Liver (tissue), 9 donors: Measurements from ENCODE around the gene PPP6R3. TPM values are rescaled to one million over a fixed set of nuclear protein-coding genes. Genes with fewer than 3 reads are reported as not detected.
A peak's percentile ranks its signal among the peaks of the same experiment; 100 is the strongest.

Experiments
- DNase-seq: peaks from one replicate; pipeline ENCODE4 v3.0.0-alpha.2; 2017; ENCODE audit warnings: low spot score
- H3K27ac ChIP-seq, 2 donors: one replicate each; pipeline ENCODE4 v1.7.0; 2013; ENCODE audit warnings: inconsistent platforms in 2 of 2, low read length in 2 of 2, control low read depth in 1 of 2, low read depth in 1 of 2, mild to moderate bottlenecking in 1 of 2
- H3K27me3 ChIP-seq, 4 donors: one replicate each; pipeline versions ENCODE4 v1.6.1 to v1.7.0; 2013; ENCODE audit warnings: low read length in 3 of 4, inconsistent platforms in 1 of 4, mild to moderate bottlenecking in 1 of 4, moderate library complexity in 1 of 4; ENCODE audit not compliant: control insufficient read depth in 4 of 4, insufficient read depth in 4 of 4
- H3K36me3 ChIP-seq, 4 donors: one replicate each; pipeline versions ENCODE4 v1.6.1 to v1.7.0; 2013; ENCODE audit warnings: low read length in 3 of 4, mild to moderate bottlenecking in 3 of 4, low read depth in 1 of 4, moderate library complexity in 1 of 4; ENCODE audit not compliant: control insufficient read depth in 4 of 4, insufficient read depth in 3 of 4
- H3K4me1 ChIP-seq, 4 donors: one replicate each; pipeline versions ENCODE4 v1.6.1 to v1.7.0; 2013; ENCODE audit warnings: low read length in 3 of 4, mild to moderate bottlenecking in 3 of 4, moderate library complexity in 1 of 4; ENCODE audit not compliant: control insufficient read depth in 4 of 4, insufficient read depth in 4 of 4
- H3K4me3 ChIP-seq, 3 donors: one replicate each; pipeline versions ENCODE4 v1.6.1 to v1.7.0; 2013; ENCODE audit warnings: low read length in 3 of 3, control low read depth in 1 of 3, low read depth in 1 of 3, mild to moderate bottlenecking in 1 of 3
- H3K9ac ChIP-seq, 2 donors: one replicate each; pipeline ENCODE4 v1.7.0; 2013; ENCODE audit warnings: low read length in 2 of 2, mild to moderate bottlenecking in 2 of 2, moderate library complexity in 2 of 2, control low read depth in 1 of 2, low read depth in 1 of 2
- H3K9me3 ChIP-seq, 4 donors: one replicate each; pipeline versions ENCODE4 v1.6.1 to v1.7.0; 2013; ENCODE audit warnings: low read length in 3 of 4; ENCODE audit not compliant: control insufficient read depth in 4 of 4
- CTCF ChIP-seq: fragments of 150-350 bp; IDR thresholded peaks from 2 replicates; pipeline ENCODE4 v1.5.1; 2017; ENCODE audit warnings: improper control_type of control experiment, low read depth, low read length; ENCODE audit not compliant: missing input control
- EGR1 ChIP-seq, 2 donors: IDR thresholded peaks; 2 replicates each; pipeline ENCODE4 v1.6.1; 2016 to 2018; ENCODE audit warnings: antibody characterized with exemption in 2 of 2, low read depth in 2 of 2
- FOXA1 ChIP-seq: IDR thresholded peaks from 2 replicates; pipeline ENCODE4 v1.6.1; 2016; ENCODE audit warnings: antibody characterized with exemption
- FOXA2 ChIP-seq: IDR thresholded peaks from 2 replicates; pipeline ENCODE4 v1.6.1; 2016; ENCODE audit warnings: antibody characterized with exemption
- GABPA ChIP-seq, 2 donors: IDR thresholded peaks in 1 of 2; conservative IDR thresholded peaks in 1 of 2; 2 replicates each; pipeline ENCODE4 v1.6.1; 2016; ENCODE audit warnings: antibody characterized with exemption in 2 of 2, mild to moderate bottlenecking in 1 of 2, moderate library complexity in 1 of 2
- HNF4A ChIP-seq, 2 donors: conservative IDR thresholded peaks; 2 replicates each; pipeline ENCODE4 v1.6.1; 2016; ENCODE audit warnings: antibody characterized with exemption in 2 of 2, mild to moderate bottlenecking in 2 of 2
- HNF4G ChIP-seq: IDR thresholded peaks from 2 replicates; pipeline ENCODE4 v1.6.1; 2016; ENCODE audit warnings: antibody characterized with exemption
- JUND ChIP-seq, 2 donors: IDR thresholded peaks; 2 replicates each; pipeline ENCODE4 v1.6.1; 2016; ENCODE audit warnings: antibody characterized with exemption in 2 of 2
- MAX ChIP-seq: IDR thresholded peaks from 2 replicates; pipeline ENCODE4 v1.6.1; 2016; ENCODE audit warnings: antibody characterized with exemption
- NR2F2 ChIP-seq: IDR thresholded peaks from 2 replicates; pipeline ENCODE4 v1.6.1; 2016; ENCODE audit warnings: antibody characterized with exemption
- RAD21 ChIP-seq, 2 donors: IDR thresholded peaks; 2 replicates each; pipeline ENCODE4 v1.6.1; 2016; ENCODE audit warnings: antibody characterized with exemption in 2 of 2, mild to moderate bottlenecking in 2 of 2
- REST ChIP-seq: IDR thresholded peaks from 2 replicates; pipeline ENCODE4 v1.6.1; 2016; ENCODE audit warnings: antibody characterized with exemption, mild to moderate bottlenecking
- RXRA ChIP-seq, 2 donors: IDR thresholded peaks; 2 replicates each; pipeline ENCODE4 v1.6.1; 2017 to 2018; ENCODE audit warnings: antibody characterized with exemption in 2 of 2, mild to moderate bottlenecking in 1 of 2
- SP1 ChIP-seq: IDR thresholded peaks from 2 replicates; pipeline ENCODE4 v1.6.1; 2018; ENCODE audit warnings: antibody characterized with exemption, mild to moderate bottlenecking
- TAF1 ChIP-seq: conservative IDR thresholded peaks from 2 replicates; pipeline ENCODE4 v1.6.1; 2016; ENCODE audit warnings: antibody characterized with exemption, mild to moderate bottlenecking
- YY1 ChIP-seq: IDR thresholded peaks from 2 replicates; pipeline ENCODE4 v1.6.1; 2016; ENCODE audit warnings: antibody characterized with exemption, mild to moderate bottlenecking
- WGBS: extraction: QIAGEN DNeasy Blood & Tissue Kit; methylation state at CpG from one replicate; pipeline ENCODE4 v1.1.7; 2013; 5-methylcytosine and 5-hydroxymethylcytosine counted together
- polyA plus RNA-seq, 2 donors: library from polyadenylated mRNA; stranded (reverse) in 1 of 2; unstranded in 1 of 2; fragments of 200-250 nt in 1 of 2; fragments of >200 nt in 1 of 2; fragmentation: Nextera tagmentation in 1 of 2; extraction: Ambion mirVana in 1 of 2; gene quantifications; one replicate each; pipeline versions ENCODE4 v1.2.1 to v1.2.3, GENCODE V29; 2013 to 2015
- total RNA-seq, 2 donors: library from RNA; depleted of rRNA; stranded (reverse); fragments of >200 nt; gene quantifications; one replicate each; pipeline ENCODE4 v1.2.3, GENCODE V29; 2014
- TF ChIP-seq, protein P1 (sequence below): IDR thresholded peaks from 2 replicates; pipeline ENCODE4 v1.6.1; 2016; ENCODE audit warnings: antibody characterized with exemption
- TF ChIP-seq, protein P2 (sequence below): IDR thresholded peaks from 2 replicates; pipeline ENCODE4 v1.6.1; 2016; ENCODE audit warnings: antibody characterized with exemption
- donor health status: healthy.
- donor health status: healthy.
- donor health status: healthy.
- donor health status: healthy.
- donor health status: healthy.

PPP6R3 gene
- total and polyA plus RNA-seq, 4 donors: 12.3 to 101 (median 58.1) TPM

GRCh38 chr11:68469122-68469521, 8.6 kb downstream of the PPP6R3 start:
- H3K9me3 ChIP-seq: no peaks in the 10 kb centered on the region
- H3K27me3 ChIP-seq: no peaks in the 10 kb centered on the region
- peaks cover 0 to 3% (median 1%) of the 10 kb centered on the region in 4 donors for H3K36me3 ChIP-seq
- TF ChIP-seq, protein P1, sequence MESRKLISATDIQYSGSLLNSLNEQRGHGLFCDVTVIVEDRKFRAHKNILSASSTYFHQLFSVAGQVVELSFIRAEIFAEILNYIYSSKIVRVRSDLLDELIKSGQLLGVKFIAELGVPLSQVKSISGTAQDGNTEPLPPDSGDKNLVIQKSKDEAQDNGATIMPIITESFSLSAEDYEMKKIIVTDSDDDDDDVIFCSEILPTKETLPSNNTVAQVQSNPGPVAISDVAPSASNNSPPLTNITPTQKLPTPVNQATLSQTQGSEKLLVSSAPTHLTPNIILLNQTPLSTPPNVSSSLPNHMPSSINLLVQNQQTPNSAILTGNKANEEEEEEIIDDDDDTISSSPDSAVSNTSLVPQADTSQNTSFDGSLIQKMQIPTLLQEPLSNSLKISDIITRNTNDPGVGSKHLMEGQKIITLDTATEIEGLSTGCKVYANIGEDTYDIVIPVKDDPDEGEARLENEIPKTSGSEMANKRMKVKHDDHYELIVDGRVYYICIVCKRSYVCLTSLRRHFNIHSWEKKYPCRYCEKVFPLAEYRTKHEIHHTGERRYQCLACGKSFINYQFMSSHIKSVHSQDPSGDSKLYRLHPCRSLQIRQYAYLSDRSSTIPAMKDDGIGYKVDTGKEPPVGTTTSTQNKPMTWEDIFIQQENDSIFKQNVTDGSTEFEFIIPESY: peak; percentile 87
- TF ChIP-seq CTCF (no peak), TAF1 (no peak), SP1 (peak; percentile 79), NR2F2 (no peak), HNF4A (conservative IDR thresholded peaks at IDR 0.05) (peak; percentile 84 to 93), FOXA2 (peak; percentile 88), FOXA1 (peak; percentile 80), EGR1 (IDR thresholded peaks at IDR 0.05; ENCODE audit: low read depth in 2 of 2) (no peak), REST (peak; percentile 50), JUND (IDR thresholded peaks at IDR 0.05) (peak in 1 of 2 donors; percentile 73), RAD21 (IDR thresholded peaks at IDR 0.05) (peak; percentile 57 to 59), HNF4G (peak; percentile 36), GABPA (IDR thresholded peaks at IDR 0.05 in 1 of 2, conservative IDR thresholded peaks at IDR 0.05 in 1 of 2) (peak in 1 of 2 donors; percentile 35), YY1 (peak; percentile 80), RXRA (IDR thresholded peaks at IDR 0.05) (peak; percentile 76 to 98), MAX (peak; percentile 69)
- TF ChIP-seq, protein P2, sequence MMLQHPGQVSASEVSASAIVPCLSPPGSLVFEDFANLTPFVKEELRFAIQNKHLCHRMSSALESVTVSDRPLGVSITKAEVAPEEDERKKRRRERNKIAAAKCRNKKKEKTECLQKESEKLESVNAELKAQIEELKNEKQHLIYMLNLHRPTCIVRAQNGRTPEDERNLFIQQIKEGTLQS: peak; percentile 24
- H3K4me1 ChIP-seq: peaks cover 2 to 45% (median 39%) of the 10 kb centered on the region in 4 donors
- 23% methylated on average over 2 of the region's 2 CpGs for WGBS
- DNase-seq: no peak
- no peak overlapping the region for H3K27ac ChIP-seq
- H3K9ac ChIP-seq: no peak overlapping the region
- no peak overlapping the region for H3K4me3 ChIP-seq
